Astrocyte (in vitro differentiated cells and primary cell): ENCODE results near the gene EIF2A. TPM values are rescaled to one million over a fixed set of nuclear protein-coding genes. Genes with fewer than 3 reads are reported as not detected.
"Not testable (repeated sequence)": the region's sequence is repeated elsewhere in the genome, so short reads cannot be mapped to it uniquely, and the experiment has no call there.

Experiments used
- DNase-seq: peaks from one replicate; pipeline ENCODE4 v3.0.0-alpha.2; 2010; ENCODE audit warnings: low read depth
- FAIRE-seq: peaks from 2 replicates; lab custom pipeline; 2011; peaks lifted over from hg19 to GRCh38; lab: Jason Lieb, UNC
- H2AFZ ChIP-seq: 2 replicates; pipeline ENCODE4 v1.6.0; 2012; ENCODE audit warnings: low read depth, low read length, inconsistent platforms
- H3K27ac ChIP-seq: 2 replicates; pipeline ENCODE4 v1.5.1; 2011; ENCODE audit warnings: low read depth, low read length, inconsistent platforms
- H3K27me3 ChIP-seq: 2 replicates; pipeline ENCODE4 v1.6.0; 2011; ENCODE audit warnings: low read length, inconsistent platforms; ENCODE audit not compliant: insufficient read depth
- H3K36me3 ChIP-seq: 2 replicates; pipeline ENCODE4 v1.5.1; 2011; ENCODE audit warnings: low read length, inconsistent platforms; ENCODE audit not compliant: insufficient read depth
- H3K4me1 ChIP-seq: 2 replicates; pipeline ENCODE4 v1.5.1; 2011; ENCODE audit warnings: low read length, inconsistent platforms; ENCODE audit not compliant: insufficient read depth
- H3K4me2 ChIP-seq: 2 replicates; pipeline ENCODE4 v1.6.0; 2012; ENCODE audit warnings: low read length, inconsistent platforms
- H3K4me3 ChIP-seq: 2 replicates; pipeline ENCODE4 v1.5.1; 2011; ENCODE audit warnings: low read depth, mild to moderate bottlenecking, low read length, inconsistent platforms; ENCODE audit not compliant: insufficient read depth
- H3K79me2 ChIP-seq: 2 replicates; pipeline ENCODE4 v1.6.0; 2012; ENCODE audit warnings: mild to moderate bottlenecking, low read length, inconsistent platforms; ENCODE audit not compliant: insufficient read depth
- H3K9ac ChIP-seq: 2 replicates; pipeline ENCODE4 v1.6.0; 2012; ENCODE audit warnings: mild to moderate bottlenecking, low read length, inconsistent platforms
- H3K9me3 ChIP-seq: 2 replicates; pipeline ENCODE4 v1.5.1; 2012; ENCODE audit warnings: low read depth, mild to moderate bottlenecking, low read length, inconsistent platforms; ENCODE audit not compliant: insufficient read depth
- H4K20me1 ChIP-seq: 2 replicates; pipeline ENCODE4 v1.6.0; 2012; ENCODE audit warnings: low read length, inconsistent platforms; ENCODE audit not compliant: insufficient read depth
- H3K27ac Mint-ChIP-seq: one replicate; pipeline ENCODE4 v1.8.0; 2021; ENCODE audit warnings: mild to moderate bottlenecking, mixed read lengths; ENCODE audit not compliant: unreplicated experiment
- H3K27me3 Mint-ChIP-seq: one replicate; pipeline ENCODE4 v1.8.0; 2021; ENCODE audit warnings: low read depth, mixed read lengths; ENCODE audit not compliant: unreplicated experiment
- H3K36me3 Mint-ChIP-seq: one replicate; pipeline ENCODE4 v1.8.0; 2021; ENCODE audit warnings: low read depth, mixed read lengths; ENCODE audit not compliant: unreplicated experiment
- H3K4me1 Mint-ChIP-seq: one replicate; pipeline ENCODE4 v1.8.0; 2021; ENCODE audit warnings: low read depth, mixed read lengths; ENCODE audit not compliant: unreplicated experiment
- H3K4me3 Mint-ChIP-seq: one replicate; pipeline ENCODE4 v1.8.0; 2021; ENCODE audit warnings: mild to moderate bottlenecking, moderate library complexity, mixed read lengths; ENCODE audit not compliant: unreplicated experiment
- H3K9me3 Mint-ChIP-seq: one replicate; pipeline ENCODE4 v1.8.0; 2021; ENCODE audit warnings: mild to moderate bottlenecking, mixed read lengths; ENCODE audit not compliant: unreplicated experiment
- CTCF ChIP-seq: IDR thresholded peaks from 2 replicates; pipeline ENCODE4 v1.5.1; 2011; ENCODE audit warnings: low read depth, mild to moderate bottlenecking, inconsistent platforms, low read length, moderate library complexity; ENCODE audit not compliant: insufficient read depth
- EZH2 ChIP-seq: IDR thresholded peaks from 2 replicates; pipeline ENCODE4 v1.6.1; 2012; ENCODE audit warnings: mild to moderate bottlenecking, low read length, inconsistent platforms; ENCODE audit not compliant: insufficient read depth
- total RNA-seq: library from RNA; stranded (reverse); gene quantifications from 2 replicates; pipeline ENCODE4 v1.2.1, GENCODE V29; 2021

EIF2A gene
- total RNA-seq, 1 donor from 2014 or later = 64.2 TPM

- Histone ChIP-seq H3K27me3 (no peaks in the 10 kb centered on the region), H3K79me2 (peaks cover 41% of the 10 kb centered on the region), H3K4me1 (peaks cover 23% of the 10 kb centered on the region), H3K27ac (no peak overlapping the region), H3K4me2 (no peak overlapping the region), H3K4me3 (no peak overlapping the region), H3K36me3 (no peaks in the 10 kb centered on the region), H3K9me3 (no peaks in the 10 kb centered on the region), H3K9ac (no peak overlapping the region), H4K20me1 (no peaks in the 10 kb centered on the region), H2AFZ (no peak overlapping the region)
- Mint-ChIP-seq H3K36me3 (no peaks in the 10 kb centered on the region), H3K4me1 (peaks cover 32% of the 10 kb centered on the region), H3K27ac (no peak overlapping the region), H3K4me3 (no peak overlapping the region), H3K27me3 (no peaks in the 10 kb centered on the region), H3K9me3 (no peaks in the 10 kb centered on the region)
- FAIRE-seq = no peak
- DNase-seq = no peak
- no peak for TF ChIP-seq CTCF
- no peak for TF ChIP-seq EZH2
Measured at GRCh38 chr3:150597646-150598045, 51.1 kb downstream of the EIF2A start.

- Histone ChIP-seq H3K27me3 (no peaks in the 10 kb centered on the region), H3K27ac (peak overlapping the region; percentile 81), H3K4me2 (peak overlapping the region; percentile 74), H3K36me3 (no peaks in the 10 kb centered on the region), H3K79me2 (peaks cover 55% of the 10 kb centered on the region), H3K9ac (peak overlapping the region; percentile 62), H3K4me3 (no peak overlapping the region), H3K9me3 (no peaks in the 10 kb centered on the region), H3K4me1 (peaks cover 25% of the 10 kb centered on the region), H4K20me1 (peaks cover 12% of the 10 kb centered on the region), H2AFZ (no peak overlapping the region)
- peak overlapping the region; percentile 81 for H3K27ac Mint-ChIP-seq
- H3K36me3 Mint-ChIP-seq = no peaks in the 10 kb centered on the region
- no peak for TF ChIP-seq EZH2
- no peak for TF ChIP-seq CTCF
- H3K27me3 Mint-ChIP-seq = no peaks in the 10 kb centered on the region
- H3K9me3 Mint-ChIP-seq = no peaks in the 10 kb centered on the region
- peaks cover 32% of the 10 kb centered on the region for H3K4me1 Mint-ChIP-seq
- DNase-seq = peak; percentile 85
- FAIRE-seq = no peak
- H3K4me3 Mint-ChIP-seq = peak overlapping the region; percentile 36
Measured at GRCh38 chr3:150599611-150600297, 53.2 kb downstream of the EIF2A start.

- H3K27me3 Mint-ChIP-seq, FAIRE-seq, H3K36me3 ChIP-seq, H2AFZ ChIP-seq, H3K9me3 Mint-ChIP-seq, H3K4me3 ChIP-seq, H3K36me3 Mint-ChIP-seq, H3K9me3 ChIP-seq, H3K27me3 ChIP-seq: not testable (repeated sequence)
- Histone ChIP-seq H3K9ac (peak overlapping the region; percentile 3), H3K4me2 (peak overlapping the region; percentile 74), H4K20me1 (peaks cover 23% of the 10 kb centered on the region), H3K79me2 (peaks cover 61% of the 10 kb centered on the region), H3K27ac (peak overlapping the region; percentile 81), H3K4me1 (peaks cover 25% of the 10 kb centered on the region)
- Mint-ChIP-seq H3K4me1 (peaks cover 35% of the 10 kb centered on the region), H3K27ac (peak overlapping the region; percentile 2), H3K4me3 (peak overlapping the region; percentile 9)
- peak; percentile 48 for DNase-seq
Measured at GRCh38 chr3:150600647-150601530, 54.3 kb downstream of the EIF2A start.
